H1 (cell line): ENCODE data around the gene ACTL9. TPM values are rescaled to one million over a fixed set of nuclear protein-coding genes. Genes with fewer than 3 reads are reported as not detected.

Experiments used
- CTCF ChIA-PET: fragments of 300-600 bp; sonication (Branson Sonifier 250); formaldehyde crosslinking; loops from one replicate; lab custom pipeline; 2021; ENCODE audit not compliant: partially characterized antibody; lab: Charles Lee
- POLR2A ChIA-PET: fragments of 300-600 bp; sonication (Branson Sonifier 250); formaldehyde crosslinking; loops from one replicate; lab custom pipeline; 2021; ENCODE audit warnings: inconsistent platforms; ENCODE audit not compliant: partially characterized antibody; lab: Charles Lee
- DNase-seq, 2 experiments: peaks; one replicate each; pipeline versions ENCODE4 v3.0.0 to v3.0.0-alpha.2; 2010 to 2022; ENCODE audit warnings: low spot score in 2 of 2, low read depth in 1 of 2, mixed read lengths in 1 of 2
- FAIRE-seq: peaks from 2 replicates; lab custom pipeline; 2011; peaks lifted over from hg19 to GRCh38; lab: Jason Lieb, UNC
- H2AFZ ChIP-seq: 2 replicates; pipeline ENCODE4 v1.8.1; 2012; ENCODE audit warnings: low read length, inconsistent platforms
- H2AK5ac ChIP-seq: 2 replicates; pipeline ENCODE4 v1.6.1; 2013; ENCODE audit warnings: low read depth, low read length
- H2BK120ac ChIP-seq: replicated peaks from 2 replicates; pipeline ENCODE3; 2013; ENCODE audit warnings: low read depth, low read length, inconsistent platforms
- H2BK12ac ChIP-seq: 2 replicates; pipeline ENCODE4 v1.6.1; 2013; ENCODE audit warnings: low read depth, low read length
- H2BK15ac ChIP-seq: 2 replicates; pipeline ENCODE4 v1.6.1; 2013; ENCODE audit warnings: low read length
- H2BK20ac ChIP-seq: 2 replicates; pipeline ENCODE4 v1.6.1; 2013; ENCODE audit warnings: low read length
- H2BK5ac ChIP-seq: 2 replicates; pipeline ENCODE4 v1.6.1; 2013; ENCODE audit warnings: low read depth, low read length
- H3K14ac ChIP-seq: 2 replicates; pipeline ENCODE4 v1.6.1; 2013; ENCODE audit warnings: inconsistent platforms; ENCODE audit not compliant: insufficient read length
- H3K18ac ChIP-seq: 2 replicates; pipeline ENCODE4 v1.6.1; 2013; ENCODE audit warnings: low read length; ENCODE audit errors: extremely low read depth
- H3K23ac ChIP-seq: 2 replicates; pipeline ENCODE4 v1.6.1; 2013; ENCODE audit warnings: inconsistent platforms; ENCODE audit not compliant: insufficient read length
- H3K23me2 ChIP-seq: 2 replicates; pipeline ENCODE4 v1.6.1; 2013; ENCODE audit warnings: low read depth, low read length
- H3K27ac ChIP-seq: 2 replicates; pipeline ENCODE4 v1.6.1; 2011; ENCODE audit warnings: low read depth, low read length, inconsistent platforms
- H3K27me3 ChIP-seq, 4 experiments: replicated peaks in 1 of 4; 1 replicate in 1 of 4; 2 replicates in 3 of 4; pipeline versions ENCODE4 v1.6.1 to v1.8.1; 2011 to 2013; ENCODE audit warnings: low read length in 3 of 4, mild to moderate bottlenecking in 3 of 4, inconsistent platforms in 2 of 4, mixed read lengths in 2 of 4, moderate library complexity in 1 of 4; ENCODE audit not compliant: control insufficient read depth in 3 of 4, insufficient read depth in 3 of 4; ENCODE audit errors: extremely low read depth in 1 of 4
- H3K36me3 ChIP-seq, 4 experiments: 2 replicates each; pipeline versions ENCODE4 v1.6.1 to v1.8.1; 2011 to 2013; ENCODE audit warnings: mild to moderate bottlenecking in 4 of 4, low read length in 3 of 4, moderate library complexity in 2 of 4, control low read depth in 1 of 4, inconsistent platforms in 1 of 4; ENCODE audit not compliant: insufficient read depth in 4 of 4, control insufficient read depth in 2 of 4
- H3K4ac ChIP-seq: replicated peaks from 2 replicates; pipeline ENCODE3; 2013; ENCODE audit warnings: low read length, low read depth, mixed read lengths, inconsistent platforms; ENCODE audit not compliant: insufficient read length
- H3K4me1 ChIP-seq, 4 experiments: replicated peaks in 1 of 4; 1 replicate in 1 of 4; 2 replicates in 3 of 4; pipeline versions ENCODE4 v1.6.1 to v1.8.1; 2011 to 2013; ENCODE audit warnings: low read length in 3 of 4, inconsistent platforms in 2 of 4, mixed read lengths in 1 of 4; ENCODE audit not compliant: insufficient read depth in 4 of 4, control insufficient read depth in 3 of 4
- H3K4me2 ChIP-seq, 2 experiments: 2 replicates each; pipeline versions ENCODE4 v1.6.1 to v1.8.1; 2011 to 2013; ENCODE audit warnings: low read depth in 2 of 2, low read length in 2 of 2, control low read depth in 1 of 2, inconsistent platforms in 1 of 2, mild to moderate bottlenecking in 1 of 2; ENCODE audit not compliant: insufficient read depth in 1 of 2
- H3K4me3 ChIP-seq, 4 experiments: fragments of 200-600, 300-600 bp in 1 of 4; sonication (generic), shearing (Covaris generic), sonication (Bioruptor Twin) in 1 of 4; 2 replicates each; pipeline versions ENCODE4 v1.5.1 to v1.8.1; 2011 to 2016; ENCODE audit warnings: low read length in 4 of 4, low read depth in 3 of 4, control low read depth in 2 of 4, inconsistent platforms in 2 of 4, mild to moderate bottlenecking in 2 of 4, mixed read lengths in 1 of 4, moderate library complexity in 1 of 4; ENCODE audit not compliant: insufficient read depth in 2 of 4; ENCODE audit errors: extremely low read depth in 1 of 4
- H3K56ac ChIP-seq: replicated peaks from 2 replicates; pipeline ENCODE3; 2013; ENCODE audit warnings: low read depth, mild to moderate bottlenecking, mixed read lengths, low read length, inconsistent platforms; ENCODE audit not compliant: insufficient read length
- H3K79me1 ChIP-seq: 2 replicates; pipeline ENCODE4 v1.6.1; 2013; ENCODE audit warnings: low read depth, low read length, control low read depth
- H3K79me2 ChIP-seq, 2 experiments: 2 replicates each; pipeline versions ENCODE4 v1.6.1 to v1.8.1; 2012 to 2013; ENCODE audit warnings: low read length in 2 of 2, mild to moderate bottlenecking in 2 of 2, inconsistent platforms in 1 of 2; ENCODE audit not compliant: insufficient read depth in 2 of 2, control insufficient read depth in 1 of 2
- H3K9ac ChIP-seq, 4 experiments: replicated peaks in 1 of 4; 1 replicate in 1 of 4; 2 replicates in 3 of 4; pipeline versions ENCODE4 v1.6.1 to v1.8.1; 2011 to 2013; ENCODE audit warnings: low read depth in 3 of 4, low read length in 3 of 4, control low read depth in 2 of 4, mild to moderate bottlenecking in 2 of 4, moderate library complexity in 2 of 4, inconsistent platforms in 1 of 4; ENCODE audit errors: extremely low read depth in 1 of 4
- H3K9me3 ChIP-seq, 2 experiments: 2 replicates each; pipeline versions ENCODE4 v1.6.1 to v1.8.1; 2012 to 2013; ENCODE audit warnings: mild to moderate bottlenecking in 2 of 2, moderate library complexity in 2 of 2, control low read depth in 1 of 2, inconsistent platforms in 1 of 2, low read depth in 1 of 2, low read length in 1 of 2, mixed read lengths in 1 of 2; ENCODE audit not compliant: insufficient read depth in 2 of 2
- H4K20me1 ChIP-seq, 2 experiments: replicated peaks in 1 of 2; 2 replicates each; pipeline versions ENCODE3 to v1.8.1; 2011 to 2013; ENCODE audit warnings: inconsistent platforms in 2 of 2, low read length in 2 of 2, mild to moderate bottlenecking in 1 of 2; ENCODE audit not compliant: insufficient read depth in 2 of 2, control insufficient read depth in 1 of 2
- H4K5ac ChIP-seq: 2 replicates; pipeline ENCODE4 v1.6.1; 2013; ENCODE audit warnings: low read length, low read depth, mixed read lengths, inconsistent platforms; ENCODE audit not compliant: insufficient read length
- H4K8ac ChIP-seq: 2 replicates; pipeline ENCODE4 v1.8.0; 2013; ENCODE audit warnings: mild to moderate bottlenecking, moderate library complexity, low read length, inconsistent platforms; ENCODE audit not compliant: insufficient read depth; ENCODE audit errors: extremely low read depth
- H4K91ac ChIP-seq: replicated peaks from 2 replicates; pipeline ENCODE3; 2013; ENCODE audit warnings: low read length, mixed read lengths, inconsistent platforms; ENCODE audit not compliant: insufficient read length
- BACH1 ChIP-seq: IDR thresholded peaks from 2 replicates; pipeline ENCODE4 v1.6.1; 2012; ENCODE audit warnings: low read length, improper control_type of control experiment
- BCL11A ChIP-seq, 2 experiments: IDR thresholded peaks; one replicate each; pipeline ENCODE4 v1.6.1; 2011; ENCODE audit warnings: low read depth in 2 of 2, low read length in 2 of 2, mild to moderate bottlenecking in 2 of 2
- CEBPB ChIP-seq: IDR thresholded peaks from 2 replicates; pipeline ENCODE4 v1.6.1; 2012; ENCODE audit warnings: low read depth, low read length
- CHD2 ChIP-seq: IDR thresholded peaks from 2 replicates; pipeline ENCODE4 v1.6.1; 2012; ENCODE audit warnings: low read length, improper control_type of control experiment
- HDAC6 ChIP-seq: IDR thresholded peaks from one replicate; pipeline ENCODE4 v1.7.1; 2012; ENCODE audit warnings: low read depth, mild to moderate bottlenecking, inconsistent platforms, low read length, moderate library complexity
- KDM1A ChIP-seq: fragments of 200-600, 300-600 bp; sonication (generic); IDR thresholded peaks from 2 replicates; pipeline ENCODE4 v1.7.1; 2016; ENCODE audit warnings: mild to moderate bottlenecking, low read length, borderline replicate concordance
- KDM4A ChIP-seq: IDR thresholded peaks from one replicate; pipeline ENCODE4 v1.7.1; 2012; ENCODE audit warnings: low read depth, mild to moderate bottlenecking, moderate library complexity, low read length, inconsistent platforms; ENCODE audit not compliant: severe bottlenecking
- MAFK ChIP-seq: IDR thresholded peaks from 2 replicates; pipeline ENCODE4 v1.6.1; 2012; ENCODE audit warnings: low read depth, mild to moderate bottlenecking, improper control_type of control experiment, low read length
- POLR2AphosphoS5 ChIP-seq: IDR thresholded peaks from 2 replicates; pipeline ENCODE4 v1.6.1; 2011; ENCODE audit warnings: low read depth, low read length
- SIN3A ChIP-seq, 2 experiments: IDR thresholded peaks in 1 of 2; conservative IDR thresholded peaks in 1 of 2; 2 replicates each; pipeline ENCODE4 v1.6.1; 2011 to 2012; ENCODE audit warnings: low read length in 2 of 2, improper control_type of control experiment in 1 of 2, low read depth in 1 of 2, mild to moderate bottlenecking in 1 of 2
- SIX5 ChIP-seq: IDR thresholded peaks from 2 replicates; pipeline ENCODE4 v1.6.1; 2011; ENCODE audit warnings: mild to moderate bottlenecking, low read depth, low read length
- TEAD4 ChIP-seq: IDR thresholded peaks from 2 replicates; pipeline ENCODE4 v1.6.1; 2012; ENCODE audit warnings: low read depth, low read length, inconsistent platforms, mixed read lengths
- WGBS, 2 experiments: shearing (Covaris generic) in 1 of 2; methylation state at CpG; one replicate each; pipeline versions ENCODE4 v1.1.6 to v1.1.7; 2013 to 2015; ENCODE audit warnings: low lambda C conversion rate in 2 of 2, mixed read lengths in 2 of 2, inconsistent platforms in 1 of 2, low coverage in 1 of 2, missing lambda C conversion rate in 1 of 2; ENCODE audit not compliant: insufficient replicate concordance in 2 of 2, insufficient coverage in 1 of 2, insufficient read length in 1 of 2; ENCODE audit errors: extremely low coverage in 1 of 2, missing lambda C conversion rate in 1 of 2; 5-methylcytosine and 5-hydroxymethylcytosine counted together
- polyA plus RNA-seq, 7 experiments: library from polyadenylated mRNA; depleted of rRNA in 3 of 7; stranded (reverse) in 5 of 7; unstranded in 2 of 7; fragments of >200 nt in 5 of 7; fragments of 200-250 nt in 2 of 7; gene quantifications; 1 replicate in 5 of 7; 2 replicates in 1 of 7; 4 replicates in 1 of 7; pipeline versions ENCODE4 v1.2.1 to v1.2.3, GENCODE V29; 2011 to 2013; ENCODE audit warnings: missing spikeins in 2 of 7, mixed read lengths in 2 of 7
- total RNA-seq: library from RNA; stranded (reverse); fragmentation: NEBNext Ultra II Directional; extraction: Animal tissue kit (Norgen Biotek cat#: 25700); gene quantifications from 2 replicates; pipeline ENCODE4 v1.2.1, GENCODE V29; 2021
- TF ChIP-seq, protein P1 (sequence below): IDR thresholded peaks from 2 replicates; pipeline ENCODE4 v1.6.1; 2011; ENCODE audit warnings: low read length, improper control_type of control experiment
- TF ChIP-seq, protein P2 (sequence below): IDR thresholded peaks from 2 replicates; pipeline ENCODE4 v1.6.1; 2012; ENCODE audit warnings: inconsistent platforms

ACTL9 gene
- total and polyA plus RNA-seq, 2 of the 8 experiments (the other 6 are each of a cell fraction or from before 2014, with no cell fraction given): not detected

DNA sequence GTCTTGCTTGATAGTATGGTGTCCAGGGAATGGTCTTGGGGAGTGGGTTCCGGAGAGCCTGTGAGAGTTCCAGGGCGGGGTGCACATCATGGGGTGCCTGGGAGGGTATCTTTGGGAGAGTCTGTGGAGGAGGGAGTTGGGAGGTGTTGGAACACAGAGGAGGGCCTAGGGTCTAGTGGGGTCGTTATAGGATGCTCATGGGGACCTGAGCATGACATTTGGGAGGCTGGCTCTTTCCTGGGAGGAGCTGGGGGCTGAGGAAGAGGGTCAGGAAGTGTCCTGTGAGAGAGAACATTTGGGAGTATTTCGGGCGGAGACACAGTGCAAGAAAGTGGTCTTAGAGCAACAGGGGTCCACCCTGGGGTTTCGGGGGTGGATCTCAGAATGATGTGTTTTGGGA lies 2.7 kb downstream of the ACTL9 start:
- Histone ChIP-seq H3K9me3 (peaks cover 9 to 15% of the 10 kb centered on the region in 2 experiments; a peak in 2 of 4 replicates), H2AK5ac (no peak overlapping the region), H2BK12ac (no peak overlapping the region), H3K79me1 (no peaks in the 10 kb centered on the region), H2BK15ac (no peak overlapping the region), H3K4me2 (no peak overlapping the region), H3K27ac (no peak overlapping the region), H2BK120ac (no peak overlapping the region), H3K18ac (no peak overlapping the region), H3K4me1 (no peaks in the 10 kb centered on the region), H3K14ac (no peak overlapping the region), H2BK20ac (no peak overlapping the region), H4K20me1 (no peaks in the 10 kb centered on the region), H3K4me3 (no peak overlapping the region), H3K36me3 (no peaks in the 10 kb centered on the region), H2BK5ac (no peak overlapping the region), H4K91ac (no peak overlapping the region), H3K27me3 (no peaks in the 10 kb centered on the region; a peak in 1 of 7 replicates), H3K56ac (no peak overlapping the region), H3K4ac (no peak overlapping the region), H4K5ac (no peak overlapping the region), H4K8ac (no peak overlapping the region), H3K9ac (no peak overlapping the region), H3K23me2 (no peaks in the 10 kb centered on the region; the same call in 1 of the 2 replicates), H3K23ac (no peak overlapping the region), H3K79me2 (no peaks in the 10 kb centered on the region), H2AFZ (no peak overlapping the region)
- WGBS, 2 experiments: 69% methylated on average over 6 of the region's 6 CpGs; no CpG with 5 or more reads in 1 of the 2 experiments
- ChIA-PET POLR2A (no interaction called here), CTCF (interaction anchor here (4.6 kb wide), 1 partner anchor 41 kb away, joined by 41 read pairs; no protein-coding TSS in a partner anchor)
- DNase-seq: no peak
- FAIRE-seq: no peak
- TF ChIP-seq SIN3A (conservative IDR thresholded peaks at IDR 0.05 in 1 of 2, IDR thresholded peaks at IDR 0.05 in 1 of 2; ENCODE audit: low read depth in 1 of 2, low read length in 2 of 2): no peak
- TF ChIP-seq KDM4A: no peak
- TF ChIP-seq TEAD4: no peak
- no peak for TF ChIP-seq POLR2AphosphoS5
- TF ChIP-seq BACH1: no peak
- TF ChIP-seq, protein P1, sequence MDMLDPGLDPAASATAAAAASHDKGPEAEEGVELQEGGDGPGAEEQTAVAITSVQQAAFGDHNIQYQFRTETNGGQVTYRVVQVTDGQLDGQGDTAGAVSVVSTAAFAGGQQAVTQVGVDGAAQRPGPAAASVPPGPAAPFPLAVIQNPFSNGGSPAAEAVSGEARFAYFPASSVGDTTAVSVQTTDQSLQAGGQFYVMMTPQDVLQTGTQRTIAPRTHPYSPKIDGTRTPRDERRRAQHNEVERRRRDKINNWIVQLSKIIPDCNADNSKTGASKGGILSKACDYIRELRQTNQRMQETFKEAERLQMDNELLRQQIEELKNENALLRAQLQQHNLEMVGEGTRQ: no peak
- no peak for TF ChIP-seq MAFK
- TF ChIP-seq, protein P2, sequence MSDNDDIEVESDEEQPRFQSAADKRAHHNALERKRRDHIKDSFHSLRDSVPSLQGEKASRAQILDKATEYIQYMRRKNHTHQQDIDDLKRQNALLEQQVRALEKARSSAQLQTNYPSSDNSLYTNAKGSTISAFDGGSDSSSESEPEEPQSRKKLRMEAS: no peak
- TF ChIP-seq HDAC6: no peak
- no peak for TF ChIP-seq BCL11A (IDR thresholded peaks at IDR 0.05; ENCODE audit: low read depth in 2 of 2, low read length in 2 of 2)
- TF ChIP-seq CHD2: no peak
- TF ChIP-seq SIX5: no peak
- TF ChIP-seq KDM1A: no peak
- TF ChIP-seq CEBPB: no peak
